Measurements from ENCODE around the gene ADCY3.

Gene ADCY3

DNA sequence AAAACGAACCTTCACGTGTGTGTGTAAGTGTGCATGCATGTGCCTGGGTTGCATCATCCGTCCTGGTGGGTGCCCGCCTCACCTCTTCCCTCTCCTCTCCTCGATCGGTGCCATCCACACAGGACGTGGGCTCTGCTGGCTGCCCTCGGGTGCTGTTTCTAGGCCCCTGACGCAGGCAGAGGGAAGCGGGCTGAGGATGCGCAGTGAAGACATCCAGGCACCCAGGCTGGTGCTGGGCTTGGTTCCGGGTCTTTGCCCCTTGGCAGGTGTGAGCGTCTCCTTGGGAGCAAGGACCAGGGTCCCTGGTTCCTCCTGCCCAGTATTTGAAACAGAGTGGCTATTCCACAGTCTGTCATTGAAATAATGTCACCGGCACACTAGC, 6.2 kb upstream of the ADCY3 start:
- Histone ChIP-seq H3K9me3 (ENCODE audit: insufficient read depth, low read depth, low read length) (no peaks in the 10 kb centered on the region), H3K4me2 (ENCODE audit: low read depth, low read length, poor library complexity, severe bottlenecking) (no peak overlapping the region), H3K27me3 (ENCODE audit: insufficient read depth, low read length, poor library complexity, severe bottlenecking) (no peaks in the 10 kb centered on the region), H3K4me3 (ENCODE audit: low read length, poor library complexity, severe bottlenecking) (no peak overlapping the region), H3K4me1 (ENCODE audit: insufficient read depth, low read length, poor library complexity, severe bottlenecking) (peaks cover 11% of the 10 kb centered on the region), H3F3A (ENCODE audit: low read depth) (peaks cover 5% of the 10 kb centered on the region; the same call in 1 of the 2 replicates), H3K9me2 (replicated peaks; ENCODE audit: low read depth, low read length) (no peaks in the 10 kb centered on the region), H2AFZ (ENCODE audit: low read length) (no peak overlapping the region), H3K9ac (ENCODE audit: low read depth, low read length, poor library complexity, severe bottlenecking) (no peak overlapping the region), H3K79me2 (ENCODE audit: insufficient read depth, low read length) (no peaks in the 10 kb centered on the region), H4K20me1 (ENCODE audit: insufficient read depth, low read length, poor library complexity, severe bottlenecking) (no peaks in the 10 kb centered on the region), H3K36me3 (ENCODE audit: insufficient read depth, low read length) (no peaks in the 10 kb centered on the region)
- TF ChIP-seq, protein P1, sequence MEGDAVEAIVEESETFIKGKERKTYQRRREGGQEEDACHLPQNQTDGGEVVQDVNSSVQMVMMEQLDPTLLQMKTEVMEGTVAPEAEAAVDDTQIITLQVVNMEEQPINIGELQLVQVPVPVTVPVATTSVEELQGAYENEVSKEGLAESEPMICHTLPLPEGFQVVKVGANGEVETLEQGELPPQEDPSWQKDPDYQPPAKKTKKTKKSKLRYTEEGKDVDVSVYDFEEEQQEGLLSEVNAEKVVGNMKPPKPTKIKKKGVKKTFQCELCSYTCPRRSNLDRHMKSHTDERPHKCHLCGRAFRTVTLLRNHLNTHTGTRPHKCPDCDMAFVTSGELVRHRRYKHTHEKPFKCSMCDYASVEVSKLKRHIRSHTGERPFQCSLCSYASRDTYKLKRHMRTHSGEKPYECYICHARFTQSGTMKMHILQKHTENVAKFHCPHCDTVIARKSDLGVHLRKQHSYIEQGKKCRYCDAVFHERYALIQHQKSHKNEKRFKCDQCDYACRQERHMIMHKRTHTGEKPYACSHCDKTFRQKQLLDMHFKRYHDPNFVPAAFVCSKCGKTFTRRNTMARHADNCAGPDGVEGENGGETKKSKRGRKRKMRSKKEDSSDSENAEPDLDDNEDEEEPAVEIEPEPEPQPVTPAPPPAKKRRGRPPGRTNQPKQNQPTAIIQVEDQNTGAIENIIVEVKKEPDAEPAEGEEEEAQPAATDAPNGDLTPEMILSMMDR (conservative IDR thresholded peaks at IDR 0.05; ENCODE audit: low read length) = no peak
- TF ChIP-seq EZH2phosphoT487 (IDR thresholded peaks at IDR 0.05; ENCODE audit: borderline replicate concordance) = no peak

DNA sequence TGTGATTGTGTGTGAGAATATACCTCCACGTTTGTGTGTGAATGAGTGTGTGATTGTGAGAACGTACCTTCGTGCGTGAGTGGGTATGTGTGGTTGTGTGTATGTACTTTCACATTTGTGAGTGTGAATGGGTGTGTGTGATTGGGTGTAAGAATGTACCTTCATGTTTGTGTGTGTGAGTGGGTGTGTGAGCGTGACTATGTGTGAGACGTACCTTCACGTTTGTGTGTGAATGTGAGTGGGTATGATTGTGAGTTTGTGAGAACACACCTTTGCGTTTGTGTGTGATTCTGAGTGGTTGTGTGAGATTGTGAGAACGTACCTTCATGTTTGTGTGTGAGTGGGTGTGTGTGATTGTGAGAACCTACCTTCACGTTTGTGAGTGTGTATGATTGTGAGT, 5.8 kb upstream of the ADCY3 start:
- Histone ChIP-seq H3K4me1 (ENCODE audit: insufficient read depth, low read length, poor library complexity, severe bottlenecking) (peaks cover 7% of the 10 kb centered on the region), H3K36me3 (ENCODE audit: insufficient read depth, low read length) (no peaks in the 10 kb centered on the region), H3K4me2 (ENCODE audit: low read depth, low read length, poor library complexity, severe bottlenecking) (no peak overlapping the region), H3K79me2 (ENCODE audit: insufficient read depth, low read length) (no peaks in the 10 kb centered on the region), H2AFZ (ENCODE audit: low read length) (no peak overlapping the region), H3K9me3 (ENCODE audit: insufficient read depth, low read depth, low read length) (no peaks in the 10 kb centered on the region), H3K4me3 (ENCODE audit: low read length, poor library complexity, severe bottlenecking) (no peak overlapping the region), H3K9me2 (replicated peaks; ENCODE audit: low read depth, low read length) (no peaks in the 10 kb centered on the region), H3K9ac (ENCODE audit: low read depth, low read length, poor library complexity, severe bottlenecking) (no peak overlapping the region), H4K20me1 (ENCODE audit: insufficient read depth, low read length, poor library complexity, severe bottlenecking) (no peaks in the 10 kb centered on the region), H3K27me3 (ENCODE audit: insufficient read depth, low read length, poor library complexity, severe bottlenecking) (no peaks in the 10 kb centered on the region), H3F3A (ENCODE audit: low read depth) (peaks cover 5% of the 10 kb centered on the region; the same call in 1 of the 2 replicates)
- TF ChIP-seq, protein P1 (conservative IDR thresholded peaks at IDR 0.05; ENCODE audit: low read length) = no peak
- TF ChIP-seq EZH2phosphoT487 (IDR thresholded peaks at IDR 0.05; ENCODE audit: borderline replicate concordance) = no peak

DNA sequence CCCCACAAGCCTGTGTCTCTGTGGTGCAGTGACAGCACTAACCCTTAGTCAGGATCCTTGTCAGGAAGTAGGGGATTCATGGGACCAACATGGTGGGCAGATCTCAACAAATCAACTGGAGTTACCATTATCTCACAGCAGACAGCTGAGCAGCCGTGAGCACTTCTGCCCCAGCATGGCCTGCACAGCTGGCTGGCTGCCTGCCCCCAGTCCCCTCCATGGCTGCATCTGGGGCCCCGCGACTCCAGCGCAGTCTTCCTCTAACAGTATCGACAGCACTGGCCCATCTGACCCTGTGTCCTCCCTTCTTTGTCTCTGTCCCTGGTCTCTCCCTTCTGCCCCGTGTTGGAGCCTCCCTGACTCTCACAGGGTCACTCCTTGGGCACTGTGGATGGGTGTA, 4.7 kb upstream of the ADCY3 start:
- H4K20me1 ChIP-seq (ENCODE audit: insufficient read depth, low read length, poor library complexity, severe bottlenecking) = no peaks in the 10 kb centered on the region

More for the DNA sequence above, 4.7 kb upstream of the ADCY3 start:
- no peak for TF ChIP-seq EZH2phosphoT487 (IDR thresholded peaks at IDR 0.05; ENCODE audit: borderline replicate concordance)
- TF ChIP-seq, protein P1 (conservative IDR thresholded peaks at IDR 0.05; ENCODE audit: low read length) = no peak
- Histone ChIP-seq H3K9me2 (replicated peaks; ENCODE audit: low read depth, low read length) (no peaks in the 10 kb centered on the region), H3K27me3 (ENCODE audit: insufficient read depth, low read length, poor library complexity, severe bottlenecking) (no peaks in the 10 kb centered on the region), H3K4me3 (ENCODE audit: low read length, poor library complexity, severe bottlenecking) (no peak overlapping the region), H3K4me2 (ENCODE audit: low read depth, low read length, poor library complexity, severe bottlenecking) (no peak overlapping the region), H3F3A (ENCODE audit: low read depth) (no peaks in the 10 kb centered on the region; the same call in 1 of the 2 replicates), H2AFZ (ENCODE audit: low read length) (no peak overlapping the region), H3K9me3 (ENCODE audit: insufficient read depth, low read depth, low read length) (no peaks in the 10 kb centered on the region), H3K4me1 (ENCODE audit: insufficient read depth, low read length, poor library complexity, severe bottlenecking) (no peaks in the 10 kb centered on the region), H3K9ac (ENCODE audit: low read depth, low read length, poor library complexity, severe bottlenecking) (no peak overlapping the region), H3K36me3 (ENCODE audit: insufficient read depth, low read length) (no peaks in the 10 kb centered on the region), H3K79me2 (ENCODE audit: insufficient read depth, low read length) (no peaks in the 10 kb centered on the region)

Data from Loucy (cell line).